Endothelial cell of umbilical vein (primary cell): Measurements from ENCODE around the gene PRKAR1B. TPM values are rescaled to one million over a fixed set of nuclear protein-coding genes. Genes with fewer than 3 reads are reported as not detected.

Source experiments
- BruUV-seq: library from RNA; stranded (reverse); fragments of 400-500 nt; replicated peaks from 2 replicates; lab custom pipeline; 2021; lab: Mats Ljungman, UMichigan
- CTCF ChIA-PET: fragments of 300-600, 350-600 bp; sonication (Branson Sonifier 250); formaldehyde crosslinking; loops from one replicate; lab custom pipeline; 2021; ENCODE audit warnings: antibody characterized with exemption, inconsistent platforms; lab: Charles Lee
- POLR2A ChIA-PET: fragments of 300-600, 350-600 bp; sonication (Branson Sonifier 250); formaldehyde crosslinking; loops from one replicate; lab custom pipeline; 2021; ENCODE audit warnings: antibody characterized with exemption, inconsistent platforms; lab: Charles Lee
- DNase-seq: peaks from one replicate; pipeline ENCODE4 v3.0.0-alpha.2; 2011; ENCODE audit warnings: low read depth, low spot score
- FAIRE-seq: peaks from 2 replicates; lab custom pipeline; 2011; peaks lifted over from hg19 to GRCh38; lab: Jason Lieb, UNC
- H2AFZ ChIP-seq: 2 replicates; pipeline ENCODE4 v1.6.0; 2012; ENCODE audit warnings: low read depth, low read length, control low read depth, inconsistent platforms
- H3K27ac ChIP-seq: 2 replicates; pipeline ENCODE4 v1.5.1; 2011; ENCODE audit warnings: low read depth, mild to moderate bottlenecking, control low read depth, low read length, moderate library complexity; ENCODE audit not compliant: insufficient read depth
- H3K27me3 ChIP-seq, 2 experiments: 2 replicates each; pipeline versions ENCODE4 v1.6.0 to v1.6.1; 2011; ENCODE audit warnings: low read length in 2 of 2, mixed read lengths in 1 of 2; ENCODE audit not compliant: control insufficient read depth in 2 of 2, insufficient read depth in 2 of 2
- H3K36me3 ChIP-seq, 2 experiments: 2 replicates in 1 of 2; 3 replicates in 1 of 2; pipeline ENCODE4 v1.5.1; 2011; ENCODE audit warnings: low read length in 2 of 2, mild to moderate bottlenecking in 1 of 2, moderate library complexity in 1 of 2; ENCODE audit not compliant: control insufficient read depth in 2 of 2, insufficient read depth in 2 of 2; ENCODE audit errors: extremely low read depth in 1 of 2
- H3K4me1 ChIP-seq: 3 replicates; pipeline ENCODE4 v1.5.1; 2011; ENCODE audit warnings: mild to moderate bottlenecking, low read length; ENCODE audit not compliant: control insufficient read depth, insufficient read depth; ENCODE audit errors: extremely low read depth
- H3K4me2 ChIP-seq: 2 replicates; pipeline ENCODE4 v1.6.1; 2011; ENCODE audit warnings: low read length, control low read depth, mixed read lengths; ENCODE audit not compliant: insufficient read depth
- H3K4me3 ChIP-seq, 3 experiments: fragments of 200-600 bp in 1 of 3; sonication (generic), shearing (Covaris generic) in 1 of 3; replicated peaks in 1 of 3; 2 replicates each; pipeline ENCODE4 v1.5.1; 2011 to 2016; ENCODE audit warnings: control low read depth in 3 of 3, low read length in 3 of 3, mild to moderate bottlenecking in 2 of 3, inconsistent platforms in 1 of 3, low read depth in 1 of 3, moderate library complexity in 1 of 3; ENCODE audit not compliant: insufficient read depth in 1 of 3
- H3K79me2 ChIP-seq: 2 replicates; pipeline ENCODE4 v1.6.0; 2012; ENCODE audit warnings: low read length, inconsistent platforms; ENCODE audit not compliant: control insufficient read depth, insufficient read depth
- H3K9ac ChIP-seq: replicated peaks from 2 replicates; pipeline ENCODE3; 2011; ENCODE audit warnings: low read length, control low read depth; ENCODE audit not compliant: insufficient read depth; ENCODE audit errors: extremely low read depth
- H3K9me1 ChIP-seq: replicated peaks from 3 replicates; pipeline ENCODE4 v1.6.0; 2011; ENCODE audit warnings: mild to moderate bottlenecking, low read length; ENCODE audit not compliant: control insufficient read depth, insufficient read depth; ENCODE audit errors: extremely low read depth
- H3K9me3 ChIP-seq: replicated peaks from 2 replicates; pipeline ENCODE4 v1.5.1; 2012; ENCODE audit warnings: low read length, inconsistent platforms; ENCODE audit not compliant: control insufficient read depth, insufficient read depth
- H4K20me1 ChIP-seq: replicated peaks from 2 replicates; pipeline ENCODE3; 2011; ENCODE audit warnings: mild to moderate bottlenecking, low read length; ENCODE audit not compliant: control insufficient read depth, insufficient read depth; ENCODE audit errors: extremely low read depth
- FOS ChIP-seq: IDR thresholded peaks from 2 replicates; pipeline ENCODE4 v1.6.1; 2011; ENCODE audit warnings: mild to moderate bottlenecking, low read length, moderate library complexity, borderline replicate concordance; ENCODE audit not compliant: insufficient read depth
- JUN ChIP-seq: IDR thresholded peaks from 2 replicates; pipeline ENCODE4 v1.6.1; 2011; ENCODE audit warnings: borderline replicate concordance, low read depth; ENCODE audit not compliant: insufficient read length, insufficient read depth
- dilution Hi-C: fragments of 300-500 bp; cut with MboI; formaldehyde crosslinking; loops from one replicate; pipeline ENCODE4 v1.15.0; 2019; ENCODE audit warnings: low sequenced_read_pairs; ENCODE audit not compliant: extremely low pct_ligation_motif_present
- intact Hi-C: fragments of 100-400 bp; cut with micrococcal nuclease; formaldehyde crosslinking; loops from one replicate; pipeline ENCODE4 v1.10.0; 2022
- polyA plus RNA-seq, 4 experiments: library from polyadenylated mRNA; depleted of rRNA in 3 of 4; stranded (reverse) in 3 of 4; unstranded in 1 of 4; fragments of >200 nt; gene quantifications; 2 replicates each; pipeline versions ENCODE4 v1.2.1 to v1.2.3, GENCODE V29; 2011 to 2012; ENCODE audit warnings: missing spikeins in 1 of 4
- total RNA-seq: library from RNA; stranded (reverse); gene quantifications from 2 replicates; pipeline ENCODE4 v1.2.3, GENCODE V29; 2021
- TF ChIP-seq, protein P1 (sequence below), 2 donors: IDR thresholded peaks; 1 replicate in 1 of 2; 2 replicates in 1 of 2; pipeline ENCODE4 v1.5.1; 2011; ENCODE audit warnings: low read length in 2 of 2, mild to moderate bottlenecking in 2 of 2, moderate library complexity in 2 of 2, control low read depth in 1 of 2, inconsistent platforms in 1 of 2, low read depth in 1 of 2; ENCODE audit not compliant: insufficient read depth in 1 of 2; ENCODE audit errors: extremely low read depth in 1 of 2
- TF ChIP-seq, protein P2 (sequence below): IDR thresholded peaks from 2 replicates; pipeline ENCODE4 v1.6.1; 2011; ENCODE audit not compliant: insufficient read depth, insufficient read length

The PRKAR1B gene
- total and polyA plus RNA-seq, 2 donors (not counting 3 experiments of a cell fraction or from before 2014, with no cell fraction given) = 15.4 to 29.2 TPM

DNA sequence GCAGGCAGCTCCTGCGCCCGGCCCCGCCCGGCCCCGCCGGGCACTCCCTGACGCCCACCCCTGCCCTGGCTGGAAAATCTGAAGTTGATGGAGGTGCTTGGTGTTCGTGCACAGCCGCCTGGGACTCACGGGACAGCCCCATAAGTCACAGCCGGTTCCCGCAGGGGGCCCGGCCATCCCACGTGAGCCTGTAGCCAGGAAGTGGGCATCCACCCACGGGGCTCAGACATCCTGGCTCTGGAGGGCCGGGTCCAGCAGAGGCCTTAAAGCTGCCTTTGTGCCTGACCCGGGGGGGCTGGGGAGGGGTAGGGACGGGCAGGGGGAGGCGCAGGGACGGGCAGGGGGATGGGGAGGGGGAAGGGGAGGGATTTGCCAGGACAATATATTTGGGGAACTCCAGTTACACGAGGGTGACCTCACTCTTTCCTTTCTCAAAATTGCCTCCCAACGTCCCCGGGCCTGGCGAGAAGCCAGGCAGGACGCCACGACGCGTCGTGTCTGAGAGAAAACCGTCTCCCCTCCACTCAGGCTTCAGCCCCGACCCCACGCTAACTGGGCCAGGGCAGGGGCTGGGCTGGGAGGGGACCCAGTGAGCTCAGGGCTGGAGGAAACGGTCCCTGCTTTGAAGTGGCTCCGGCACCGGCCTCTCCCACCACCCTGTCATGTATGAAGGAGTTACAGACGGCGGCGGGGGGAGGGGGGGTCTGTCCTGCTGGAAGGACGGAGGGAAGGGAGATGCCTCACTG is 125.3 kb downstream of the PRKAR1B start:
- peak; percentile 49 for DNase-seq
- POLR2A ChIA-PET = no interaction called here

More for the DNA sequence above, 125.3 kb downstream of the PRKAR1B start:
- Histone ChIP-seq H3K27me3 (no peaks in the 10 kb centered on the region), H3K27ac (peak overlapping the region; percentile 97), H3K9ac (peak overlapping the region; percentile 54), H3K4me3 (no peak overlapping the region), H3K4me2 (no peak overlapping the region), H2AFZ (peak overlapping the region; percentile 77), H4K20me1 (no peaks in the 10 kb centered on the region), H3K79me2 (no peaks in the 10 kb centered on the region), H3K9me3 (no peaks in the 10 kb centered on the region), H3K4me1 (peaks cover 42% of the 10 kb centered on the region), H3K36me3 (no peaks in the 10 kb centered on the region), H3K9me1 (no peaks in the 10 kb centered on the region)
- FAIRE-seq = peak; percentile 74
- CTCF ChIA-PET = no interaction called here
- TF ChIP-seq FOS = no peak
- TF ChIP-seq, protein P1, sequence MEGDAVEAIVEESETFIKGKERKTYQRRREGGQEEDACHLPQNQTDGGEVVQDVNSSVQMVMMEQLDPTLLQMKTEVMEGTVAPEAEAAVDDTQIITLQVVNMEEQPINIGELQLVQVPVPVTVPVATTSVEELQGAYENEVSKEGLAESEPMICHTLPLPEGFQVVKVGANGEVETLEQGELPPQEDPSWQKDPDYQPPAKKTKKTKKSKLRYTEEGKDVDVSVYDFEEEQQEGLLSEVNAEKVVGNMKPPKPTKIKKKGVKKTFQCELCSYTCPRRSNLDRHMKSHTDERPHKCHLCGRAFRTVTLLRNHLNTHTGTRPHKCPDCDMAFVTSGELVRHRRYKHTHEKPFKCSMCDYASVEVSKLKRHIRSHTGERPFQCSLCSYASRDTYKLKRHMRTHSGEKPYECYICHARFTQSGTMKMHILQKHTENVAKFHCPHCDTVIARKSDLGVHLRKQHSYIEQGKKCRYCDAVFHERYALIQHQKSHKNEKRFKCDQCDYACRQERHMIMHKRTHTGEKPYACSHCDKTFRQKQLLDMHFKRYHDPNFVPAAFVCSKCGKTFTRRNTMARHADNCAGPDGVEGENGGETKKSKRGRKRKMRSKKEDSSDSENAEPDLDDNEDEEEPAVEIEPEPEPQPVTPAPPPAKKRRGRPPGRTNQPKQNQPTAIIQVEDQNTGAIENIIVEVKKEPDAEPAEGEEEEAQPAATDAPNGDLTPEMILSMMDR (IDR thresholded peaks at IDR 0.05; ENCODE audit: extremely low read depth in 1 of 2, insufficient read depth in 1 of 2, low read depth in 1 of 2, low read length in 2 of 2) = no peak
- TF ChIP-seq JUN = peak; percentile 15
- TF ChIP-seq, protein P2, sequence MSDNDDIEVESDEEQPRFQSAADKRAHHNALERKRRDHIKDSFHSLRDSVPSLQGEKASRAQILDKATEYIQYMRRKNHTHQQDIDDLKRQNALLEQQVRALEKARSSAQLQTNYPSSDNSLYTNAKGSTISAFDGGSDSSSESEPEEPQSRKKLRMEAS = peak; percentile 6
- dilution Hi-C loops = no loop called here
- intact Hi-C loops = loop anchor here (5.0 kb wide), 1 partner anchor 276 kb away; the partner anchor contains the start of gene GET4
- no TSS peak for BruUV-seq
